H1 (cell line): ENCODE results near the gene SLC13A3. TPM values are rescaled to one million over a fixed set of nuclear protein-coding genes. Genes with fewer than 3 reads are reported as not detected.

Experiments used
- CTCF ChIA-PET: fragments of 300-600 bp; sonication (Branson Sonifier 250); formaldehyde crosslinking; loops from one replicate; lab custom pipeline; 2021; ENCODE audit not compliant: partially characterized antibody; lab: Charles Lee
- POLR2A ChIA-PET: fragments of 300-600 bp; sonication (Branson Sonifier 250); formaldehyde crosslinking; loops from one replicate; lab custom pipeline; 2021; ENCODE audit warnings: inconsistent platforms; ENCODE audit not compliant: partially characterized antibody; lab: Charles Lee
- DNase-seq, 2 experiments: peaks; one replicate each; pipeline versions ENCODE4 v3.0.0 to v3.0.0-alpha.2; 2010 to 2022; ENCODE audit warnings: low spot score in 2 of 2, low read depth in 1 of 2, mixed read lengths in 1 of 2
- FAIRE-seq: peaks from 2 replicates; lab custom pipeline; 2011; peaks lifted over from hg19 to GRCh38; lab: Jason Lieb, UNC
- H2AFZ ChIP-seq: 2 replicates; pipeline ENCODE4 v1.8.1; 2012; ENCODE audit warnings: low read length, inconsistent platforms
- H2AK5ac ChIP-seq: 2 replicates; pipeline ENCODE4 v1.6.1; 2013; ENCODE audit warnings: low read depth, low read length
- H2BK120ac ChIP-seq: replicated peaks from 2 replicates; pipeline ENCODE3; 2013; ENCODE audit warnings: low read depth, low read length, inconsistent platforms
- H2BK12ac ChIP-seq: 2 replicates; pipeline ENCODE4 v1.6.1; 2013; ENCODE audit warnings: low read depth, low read length
- H2BK15ac ChIP-seq: 2 replicates; pipeline ENCODE4 v1.6.1; 2013; ENCODE audit warnings: low read length
- H2BK20ac ChIP-seq: 2 replicates; pipeline ENCODE4 v1.6.1; 2013; ENCODE audit warnings: low read length
- H2BK5ac ChIP-seq: 2 replicates; pipeline ENCODE4 v1.6.1; 2013; ENCODE audit warnings: low read depth, low read length
- H3K14ac ChIP-seq: 2 replicates; pipeline ENCODE4 v1.6.1; 2013; ENCODE audit warnings: inconsistent platforms; ENCODE audit not compliant: insufficient read length
- H3K18ac ChIP-seq: 2 replicates; pipeline ENCODE4 v1.6.1; 2013; ENCODE audit warnings: low read length; ENCODE audit errors: extremely low read depth
- H3K23ac ChIP-seq: 2 replicates; pipeline ENCODE4 v1.6.1; 2013; ENCODE audit warnings: inconsistent platforms; ENCODE audit not compliant: insufficient read length
- H3K23me2 ChIP-seq: 2 replicates; pipeline ENCODE4 v1.6.1; 2013; ENCODE audit warnings: low read depth, low read length
- H3K27ac ChIP-seq: 2 replicates; pipeline ENCODE4 v1.6.1; 2011; ENCODE audit warnings: low read depth, low read length, inconsistent platforms
- H3K27me3 ChIP-seq, 4 experiments: replicated peaks in 1 of 4; 1 replicate in 1 of 4; 2 replicates in 3 of 4; pipeline versions ENCODE4 v1.6.1 to v1.8.1; 2011 to 2013; ENCODE audit warnings: low read length in 3 of 4, mild to moderate bottlenecking in 3 of 4, inconsistent platforms in 2 of 4, mixed read lengths in 2 of 4, moderate library complexity in 1 of 4; ENCODE audit not compliant: control insufficient read depth in 3 of 4, insufficient read depth in 3 of 4; ENCODE audit errors: extremely low read depth in 1 of 4
- H3K36me3 ChIP-seq, 4 experiments: 2 replicates each; pipeline versions ENCODE4 v1.6.1 to v1.8.1; 2011 to 2013; ENCODE audit warnings: mild to moderate bottlenecking in 4 of 4, low read length in 3 of 4, moderate library complexity in 2 of 4, control low read depth in 1 of 4, inconsistent platforms in 1 of 4; ENCODE audit not compliant: insufficient read depth in 4 of 4, control insufficient read depth in 2 of 4
- H3K4ac ChIP-seq: replicated peaks from 2 replicates; pipeline ENCODE3; 2013; ENCODE audit warnings: low read length, low read depth, mixed read lengths, inconsistent platforms; ENCODE audit not compliant: insufficient read length
- H3K4me1 ChIP-seq, 4 experiments: replicated peaks in 1 of 4; 1 replicate in 1 of 4; 2 replicates in 3 of 4; pipeline versions ENCODE4 v1.6.1 to v1.8.1; 2011 to 2013; ENCODE audit warnings: low read length in 3 of 4, inconsistent platforms in 2 of 4, mixed read lengths in 1 of 4; ENCODE audit not compliant: insufficient read depth in 4 of 4, control insufficient read depth in 3 of 4
- H3K4me2 ChIP-seq, 2 experiments: 2 replicates each; pipeline versions ENCODE4 v1.6.1 to v1.8.1; 2011 to 2013; ENCODE audit warnings: low read depth in 2 of 2, low read length in 2 of 2, control low read depth in 1 of 2, inconsistent platforms in 1 of 2, mild to moderate bottlenecking in 1 of 2; ENCODE audit not compliant: insufficient read depth in 1 of 2
- H3K4me3 ChIP-seq, 4 experiments: fragments of 200-600, 300-600 bp in 1 of 4; sonication (generic), shearing (Covaris generic), sonication (Bioruptor Twin) in 1 of 4; 2 replicates each; pipeline versions ENCODE4 v1.5.1 to v1.8.1; 2011 to 2016; ENCODE audit warnings: low read length in 4 of 4, low read depth in 3 of 4, control low read depth in 2 of 4, inconsistent platforms in 2 of 4, mild to moderate bottlenecking in 2 of 4, mixed read lengths in 1 of 4, moderate library complexity in 1 of 4; ENCODE audit not compliant: insufficient read depth in 2 of 4; ENCODE audit errors: extremely low read depth in 1 of 4
- H3K56ac ChIP-seq: replicated peaks from 2 replicates; pipeline ENCODE3; 2013; ENCODE audit warnings: low read depth, mild to moderate bottlenecking, mixed read lengths, low read length, inconsistent platforms; ENCODE audit not compliant: insufficient read length
- H3K79me1 ChIP-seq: 2 replicates; pipeline ENCODE4 v1.6.1; 2013; ENCODE audit warnings: low read depth, low read length, control low read depth
- H3K79me2 ChIP-seq, 2 experiments: 2 replicates each; pipeline versions ENCODE4 v1.6.1 to v1.8.1; 2012 to 2013; ENCODE audit warnings: low read length in 2 of 2, mild to moderate bottlenecking in 2 of 2, inconsistent platforms in 1 of 2; ENCODE audit not compliant: insufficient read depth in 2 of 2, control insufficient read depth in 1 of 2
- H3K9ac ChIP-seq, 4 experiments: replicated peaks in 1 of 4; 1 replicate in 1 of 4; 2 replicates in 3 of 4; pipeline versions ENCODE4 v1.6.1 to v1.8.1; 2011 to 2013; ENCODE audit warnings: low read depth in 3 of 4, low read length in 3 of 4, control low read depth in 2 of 4, mild to moderate bottlenecking in 2 of 4, moderate library complexity in 2 of 4, inconsistent platforms in 1 of 4; ENCODE audit errors: extremely low read depth in 1 of 4
- H3K9me3 ChIP-seq, 2 experiments: 2 replicates each; pipeline versions ENCODE4 v1.6.1 to v1.8.1; 2012 to 2013; ENCODE audit warnings: mild to moderate bottlenecking in 2 of 2, moderate library complexity in 2 of 2, control low read depth in 1 of 2, inconsistent platforms in 1 of 2, low read depth in 1 of 2, low read length in 1 of 2, mixed read lengths in 1 of 2; ENCODE audit not compliant: insufficient read depth in 2 of 2
- H4K20me1 ChIP-seq, 2 experiments: replicated peaks in 1 of 2; 2 replicates each; pipeline versions ENCODE3 to v1.8.1; 2011 to 2013; ENCODE audit warnings: inconsistent platforms in 2 of 2, low read length in 2 of 2, mild to moderate bottlenecking in 1 of 2; ENCODE audit not compliant: insufficient read depth in 2 of 2, control insufficient read depth in 1 of 2
- H4K5ac ChIP-seq: 2 replicates; pipeline ENCODE4 v1.6.1; 2013; ENCODE audit warnings: low read length, low read depth, mixed read lengths, inconsistent platforms; ENCODE audit not compliant: insufficient read length
- H4K8ac ChIP-seq: 2 replicates; pipeline ENCODE4 v1.8.0; 2013; ENCODE audit warnings: mild to moderate bottlenecking, moderate library complexity, low read length, inconsistent platforms; ENCODE audit not compliant: insufficient read depth; ENCODE audit errors: extremely low read depth
- H4K91ac ChIP-seq: replicated peaks from 2 replicates; pipeline ENCODE3; 2013; ENCODE audit warnings: low read length, mixed read lengths, inconsistent platforms; ENCODE audit not compliant: insufficient read length
- BCL11A ChIP-seq, 2 experiments: IDR thresholded peaks; one replicate each; pipeline ENCODE4 v1.6.1; 2011; ENCODE audit warnings: low read depth in 2 of 2, low read length in 2 of 2, mild to moderate bottlenecking in 2 of 2
- CBX5 ChIP-seq: fragments of 300-800, 300-1000 bp; sonication (generic); IDR thresholded peaks from 2 replicates; pipeline ENCODE4 v1.7.1; 2016; ENCODE audit warnings: antibody characterized with exemption, low read length, low read depth
- MAFK ChIP-seq: IDR thresholded peaks from 2 replicates; pipeline ENCODE4 v1.6.1; 2012; ENCODE audit warnings: low read depth, mild to moderate bottlenecking, improper control_type of control experiment, low read length
- RBBP5 ChIP-seq: IDR thresholded peaks from 2 replicates; pipeline ENCODE4 v1.7.1; 2012; ENCODE audit warnings: low read depth, mild to moderate bottlenecking, inconsistent platforms, low read length, moderate library complexity, borderline replicate concordance
- SIN3A ChIP-seq, 2 experiments: IDR thresholded peaks in 1 of 2; conservative IDR thresholded peaks in 1 of 2; 2 replicates each; pipeline ENCODE4 v1.6.1; 2011 to 2012; ENCODE audit warnings: low read length in 2 of 2, improper control_type of control experiment in 1 of 2, low read depth in 1 of 2, mild to moderate bottlenecking in 1 of 2
- WGBS, 2 experiments: shearing (Covaris generic) in 1 of 2; methylation state at CpG; one replicate each; pipeline versions ENCODE4 v1.1.6 to v1.1.7; 2013 to 2015; ENCODE audit warnings: low lambda C conversion rate in 2 of 2, mixed read lengths in 2 of 2, inconsistent platforms in 1 of 2, low coverage in 1 of 2, missing lambda C conversion rate in 1 of 2; ENCODE audit not compliant: insufficient replicate concordance in 2 of 2, insufficient coverage in 1 of 2, insufficient read length in 1 of 2; ENCODE audit errors: extremely low coverage in 1 of 2, missing lambda C conversion rate in 1 of 2; 5-methylcytosine and 5-hydroxymethylcytosine counted together
- polyA plus RNA-seq, 7 experiments: library from polyadenylated mRNA; depleted of rRNA in 3 of 7; stranded (reverse) in 5 of 7; unstranded in 2 of 7; fragments of >200 nt in 5 of 7; fragments of 200-250 nt in 2 of 7; gene quantifications; 1 replicate in 5 of 7; 2 replicates in 1 of 7; 4 replicates in 1 of 7; pipeline versions ENCODE4 v1.2.1 to v1.2.3, GENCODE V29; 2011 to 2013; ENCODE audit warnings: missing spikeins in 2 of 7, mixed read lengths in 2 of 7
- total RNA-seq: library from RNA; stranded (reverse); fragmentation: NEBNext Ultra II Directional; extraction: Animal tissue kit (Norgen Biotek cat#: 25700); gene quantifications from 2 replicates; pipeline ENCODE4 v1.2.1, GENCODE V29; 2021

The SLC13A3 gene
- total and polyA plus RNA-seq, 2 of the 8 experiments (the other 6 are each of a cell fraction or from before 2014, with no cell fraction given): 9.4 to 12.6 TPM

DNA sequence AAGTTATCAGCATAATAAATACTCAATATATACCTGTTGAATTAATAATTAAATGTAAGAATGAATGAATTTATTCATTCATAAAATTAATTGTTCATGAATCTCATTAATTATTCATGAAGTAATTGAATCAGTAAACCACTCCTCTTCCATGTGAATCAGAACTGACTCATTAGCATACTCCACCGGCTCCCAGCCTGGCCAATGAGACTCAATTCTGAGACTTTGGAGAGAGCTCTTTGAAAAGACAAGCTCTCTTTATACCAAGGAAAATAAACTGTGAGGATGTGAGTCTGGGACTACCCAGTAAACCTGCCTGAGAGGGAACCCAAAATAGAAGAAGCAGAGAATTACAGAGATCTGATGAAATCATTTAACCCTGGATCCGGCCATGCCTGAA lies 49.8 kb upstream of the SLC13A3 start:
- H3K18ac ChIP-seq: no peak overlapping the region
- 84% methylated on average over 2 of the region's 2 CpGs; no CpG with 5 or more reads in 1 of the 2 experiments for WGBS, 2 experiments
- H2AFZ ChIP-seq: no peak overlapping the region
- no peak overlapping the region for H2BK12ac ChIP-seq
- H4K8ac ChIP-seq: no peak overlapping the region
- no peak overlapping the region for H2BK20ac ChIP-seq
- no peak overlapping the region for H3K4me3 ChIP-seq
- H4K5ac ChIP-seq: no peak overlapping the region
- H3K56ac ChIP-seq: no peak overlapping the region
- H3K14ac ChIP-seq: no peak overlapping the region
- H2AK5ac ChIP-seq: no peak overlapping the region
- no peak overlapping the region for H3K23ac ChIP-seq
- H3K27ac ChIP-seq: no peak overlapping the region
- H2BK5ac ChIP-seq: no peak overlapping the region
- no peak overlapping the region for H2BK15ac ChIP-seq
- H3K4me2 ChIP-seq: no peak overlapping the region
- no peak overlapping the region for H2BK120ac ChIP-seq
- H3K9me3 ChIP-seq: peaks cover 0 to 1% of the 10 kb centered on the region in 2 experiments; a peak in 2 of 4 replicates
- FAIRE-seq (no peak), DNase-seq (no peak)
- no peak overlapping the region for H3K4ac ChIP-seq
- no peak overlapping the region for H3K9ac ChIP-seq
- no peaks in the 10 kb centered on the region for H3K27me3 ChIP-seq
- no peaks in the 10 kb centered on the region for H3K79me1 ChIP-seq
- no peaks in the 10 kb centered on the region for H3K36me3 ChIP-seq
- no peaks in the 10 kb centered on the region for H4K20me1 ChIP-seq
- H3K23me2 ChIP-seq: no peaks in the 10 kb centered on the region
- POLR2A ChIA-PET: interaction anchor here (0.8 to 4.7 kb wide), 4 partner anchors 9 to 659 kb away, joined by 3 to 22 read pairs (median 10); partner anchors contain the start of gene TP53RK
- no peaks in the 10 kb centered on the region for H3K79me2 ChIP-seq
- CTCF ChIA-PET: interaction anchor here (1.3 to 1.8 kb wide), 4 partner anchors 9 to 127 kb away, joined by 3 to 5 read pairs (median 3); partner anchors contain the start of gene SLC2A10
- H4K91ac ChIP-seq: no peak overlapping the region
- peaks cover 0 to 18% (median 9%) of the 10 kb centered on the region in 4 experiments; a peak in 6 of 7 replicates for H3K4me1 ChIP-seq
- TF ChIP-seq RBBP5 (no peak), SIN3A (conservative IDR thresholded peaks at IDR 0.05 in 1 of 2, IDR thresholded peaks at IDR 0.05 in 1 of 2; ENCODE audit: low read depth in 1 of 2, low read length in 2 of 2) (no peak), BCL11A (IDR thresholded peaks at IDR 0.05; ENCODE audit: low read depth in 2 of 2, low read length in 2 of 2) (no peak), MAFK (no peak), CBX5 (no peak)
